GM12891 (cell line): ENCODE measurements around the gene ZNF786.

Experiments
- DNase-seq: peaks from one replicate; pipeline ENCODE4 v3.0.0; 2011; ENCODE audit warnings: low spot score; ENCODE audit not compliant: insufficient read length
- FAIRE-seq: peaks from 2 replicates; lab custom pipeline; 2011; peaks lifted over from hg19 to GRCh38; lab: Jason Lieb, UNC
- PAX5 ChIP-seq: IDR thresholded peaks from 2 replicates; pipeline ENCODE4 v1.6.1; 2011; ENCODE audit warnings: low read length, moderate library complexity, mild to moderate bottlenecking; ENCODE audit not compliant: insufficient read depth, severe bottlenecking
- POLR2A ChIP-seq: IDR thresholded peaks from 2 replicates; pipeline ENCODE4 v1.6.1; 2011; ENCODE audit warnings: low read depth, low read length, control low read depth
- POLR2AphosphoS5 ChIP-seq: IDR thresholded peaks from 2 replicates; pipeline ENCODE4 v1.6.1; 2011; ENCODE audit warnings: low read depth, low read length, control low read depth
- POU2F2 ChIP-seq: IDR thresholded peaks from 2 replicates; pipeline ENCODE4 v1.6.1; 2011; ENCODE audit warnings: low read depth, mild to moderate bottlenecking, control low read depth, low read length, moderate library complexity
- SPI1 ChIP-seq: IDR thresholded peaks from 2 replicates; pipeline ENCODE4 v1.6.1; 2011; ENCODE audit warnings: low read depth, low read length, control low read depth
- TAF1 ChIP-seq: IDR thresholded peaks from 2 replicates; pipeline ENCODE4 v1.6.1; 2011; ENCODE audit warnings: low read depth, low read length, control low read depth

The ZNF786 gene

GRCh38 chr7:149085866-149086265, 4.7 kb downstream of the ZNF786 start:
- FAIRE-seq (no peak), DNase-seq (no peak)
- no peak for TF ChIP-seq SPI1
- TF ChIP-seq POU2F2 = no peak
- no peak for TF ChIP-seq POLR2A
- no peak for TF ChIP-seq POLR2AphosphoS5
- TF ChIP-seq TAF1 = no peak
- no peak for TF ChIP-seq PAX5

- no peak for DNase-seq
- TF ChIP-seq POLR2AphosphoS5 = no peak
- TF ChIP-seq POU2F2 = no peak
- no peak for TF ChIP-seq PAX5
- TF ChIP-seq TAF1 = no peak
- TF ChIP-seq POLR2A = no peak
- TF ChIP-seq SPI1 = no peak
- FAIRE-seq = no peak
These were observed 6.1 kb downstream of the ZNF786 start for GRCh38 chr7:149084407-149084806.

GRCh38 chr7:149081914-149082313, 8.6 kb downstream of the ZNF786 start:
- FAIRE-seq (no peak), DNase-seq (no peak)
- TF ChIP-seq POLR2AphosphoS5 (no peak), POLR2A (no peak), PAX5 (no peak), POU2F2 (no peak), TAF1 (no peak), SPI1 (no peak)

- FAIRE-seq (no peak), DNase-seq (no peak)
- TF ChIP-seq POU2F2 (no peak), SPI1 (no peak)
These were observed 12.9 kb downstream of the ZNF786 start for GRCh38 chr7:149077594-149077993.

- no peak for DNase-seq
- TF ChIP-seq POU2F2 = no peak
- TF ChIP-seq SPI1 = no peak
- no peak for TF ChIP-seq POLR2A
- no peak for TF ChIP-seq PAX5
- no peak for TF ChIP-seq POLR2AphosphoS5
- TF ChIP-seq TAF1 = no peak
- no peak for FAIRE-seq
These were observed 15.2 kb downstream of the ZNF786 start for GRCh38 chr7:149075286-149075685.

- DNase-seq = no peak
- no peak for FAIRE-seq
These were observed 16.2 kb downstream of the ZNF786 start for GRCh38 chr7:149074116-149074885.

DNA sequence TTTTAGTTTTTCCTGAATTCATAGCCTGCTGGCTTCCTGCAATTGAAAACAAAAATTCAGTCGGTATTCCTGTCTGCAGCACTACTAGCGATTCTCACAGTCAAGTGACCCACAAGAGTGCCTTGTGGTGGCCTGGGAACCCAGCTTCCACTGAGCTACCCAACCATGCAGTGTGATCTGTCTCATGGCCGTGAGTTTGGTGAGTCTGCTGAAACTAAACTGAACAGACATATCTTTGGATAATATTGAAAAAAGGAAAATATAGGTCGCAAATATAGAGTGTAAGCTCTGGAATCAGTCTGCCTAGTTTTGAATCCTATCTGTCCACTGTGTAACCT, 18.1 kb downstream of the ZNF786 start:
- no peak for FAIRE-seq
- no peak for DNase-seq
- TF ChIP-seq POLR2AphosphoS5 = no peak
- TF ChIP-seq PAX5 = no peak
- TF ChIP-seq TAF1 = no peak
- no peak for TF ChIP-seq SPI1
- TF ChIP-seq POU2F2 = no peak

More at GRCh38 chr7:149074116-149074885, 16.2 kb downstream of the ZNF786 start:
- TF ChIP-seq POLR2A = no peak
- TF ChIP-seq POLR2AphosphoS5 = no peak

DNA sequence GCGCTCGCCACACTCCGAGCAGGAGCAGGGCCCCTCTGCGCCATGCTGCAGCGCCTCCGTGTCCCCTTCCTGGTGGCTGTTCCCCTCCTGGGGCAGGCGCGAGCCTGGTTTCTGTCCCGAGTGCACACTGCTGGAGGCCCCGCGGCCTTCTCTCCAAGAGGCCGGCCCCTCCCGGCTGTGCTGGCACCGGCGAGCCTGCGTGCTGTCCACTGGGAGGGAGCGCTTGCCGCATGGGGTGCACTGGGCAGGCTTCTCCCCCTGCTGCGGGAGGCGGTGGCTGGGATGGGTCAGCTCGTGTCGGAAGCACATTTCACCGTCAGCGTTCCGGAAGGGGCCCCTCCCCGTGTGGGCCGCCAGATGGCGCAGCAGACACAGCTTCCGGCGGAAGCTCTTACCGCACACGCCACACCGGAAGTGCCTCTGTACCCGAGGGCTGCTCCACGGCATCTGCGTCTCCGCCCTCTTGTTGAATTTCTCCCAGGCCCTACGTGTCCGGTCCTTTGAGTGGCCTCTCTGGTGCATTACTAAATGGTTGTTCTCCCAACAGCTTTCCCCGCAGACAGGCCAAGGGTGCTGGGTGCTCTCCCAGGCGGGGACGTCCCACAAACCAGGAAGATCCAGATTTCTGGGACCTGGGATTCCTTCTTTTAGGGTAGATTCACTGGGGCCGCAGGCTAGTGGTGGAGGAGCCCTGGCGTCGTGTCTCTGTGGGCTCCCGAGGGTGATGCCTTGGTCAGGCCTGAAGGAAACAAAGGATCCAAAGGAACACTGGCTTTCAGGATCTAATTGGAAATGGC, 18.7 kb downstream of the ZNF786 start:
- no peak for DNase-seq
- no peak for FAIRE-seq
- TF ChIP-seq SPI1 (no peak), POLR2AphosphoS5 (no peak), PAX5 (no peak), POLR2A (no peak), POU2F2 (no peak), TAF1 (no peak)

DNA sequence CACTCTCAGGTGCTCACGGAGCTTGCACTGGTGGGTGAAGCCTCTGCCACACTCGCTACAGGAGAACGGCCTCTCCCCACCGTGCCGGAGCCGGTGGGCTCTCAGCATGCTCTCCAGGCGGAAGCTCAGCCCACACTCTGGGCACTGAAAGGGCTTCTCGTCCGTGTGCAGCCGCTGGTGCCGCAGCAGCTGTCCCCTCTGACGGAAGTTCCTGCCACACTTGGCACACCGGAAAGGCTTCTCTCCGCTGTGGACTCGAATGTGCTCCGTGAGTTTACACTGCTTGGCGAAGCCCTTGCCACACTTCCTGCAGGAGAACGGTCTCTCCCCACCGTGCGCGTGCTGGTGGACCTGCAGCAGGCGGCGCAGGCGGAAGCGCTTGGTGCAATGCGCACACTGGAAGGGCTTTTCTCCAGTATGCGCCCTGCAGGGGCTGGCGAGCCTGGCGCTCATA, 19.3 kb downstream of the ZNF786 start:
- FAIRE-seq = no peak
- TF ChIP-seq POU2F2 = no peak
- no peak for TF ChIP-seq SPI1
- DNase-seq = no peak
